ENCODE results near the gene CNIH2. TPM values are rescaled to one million over a fixed set of nuclear protein-coding genes. Genes with fewer than 3 reads are reported as not detected.
A peak's percentile ranks its signal among the peaks of the same experiment; 100 is the strongest.

The CNIH2 gene
- total and polyA plus RNA-seq, 9 of the 15 experiments (the other 6 are each of a cell fraction or from before 2014, with no cell fraction given): 0.26 to 0.89 (median 0.40) TPM; not detected in 4

DNA sequence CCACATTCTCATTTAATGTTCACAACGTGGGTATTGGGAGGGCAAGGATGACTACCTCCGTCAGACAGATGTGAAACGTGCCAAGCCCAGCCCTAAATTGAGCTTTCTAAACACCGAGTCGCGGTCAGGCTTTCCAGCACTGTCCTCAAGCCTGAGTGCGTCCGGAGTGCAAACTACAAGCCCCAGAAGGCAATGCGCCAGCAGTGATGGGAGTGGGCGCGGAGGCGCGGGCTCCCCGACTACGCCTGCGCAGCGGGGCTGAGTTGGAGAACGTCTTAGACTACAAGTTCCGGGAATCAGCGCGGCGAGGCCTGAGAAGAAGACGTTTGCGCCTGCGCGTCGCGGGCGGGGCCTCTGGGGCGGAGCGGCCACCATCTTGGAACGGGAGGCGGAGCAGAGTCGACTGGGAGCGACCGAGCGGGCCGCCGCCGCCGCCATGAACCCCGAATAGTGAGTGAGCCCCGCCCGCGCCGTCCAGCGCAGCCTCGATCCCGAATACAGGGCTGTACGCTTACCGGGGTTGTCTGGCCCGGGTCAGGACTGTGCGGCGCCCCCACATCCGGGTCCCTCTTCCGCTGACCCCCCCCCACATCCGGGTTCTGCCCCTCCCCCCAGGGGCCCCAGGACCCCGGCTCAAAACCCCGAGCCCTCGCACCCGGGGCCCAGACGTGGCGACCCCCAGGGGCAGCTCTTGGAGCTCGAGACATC lies 9.6 kb upstream of the CNIH2 start, which contains the start of gene RAB1B (continued):
- TF ChIP-seq, protein P1, sequence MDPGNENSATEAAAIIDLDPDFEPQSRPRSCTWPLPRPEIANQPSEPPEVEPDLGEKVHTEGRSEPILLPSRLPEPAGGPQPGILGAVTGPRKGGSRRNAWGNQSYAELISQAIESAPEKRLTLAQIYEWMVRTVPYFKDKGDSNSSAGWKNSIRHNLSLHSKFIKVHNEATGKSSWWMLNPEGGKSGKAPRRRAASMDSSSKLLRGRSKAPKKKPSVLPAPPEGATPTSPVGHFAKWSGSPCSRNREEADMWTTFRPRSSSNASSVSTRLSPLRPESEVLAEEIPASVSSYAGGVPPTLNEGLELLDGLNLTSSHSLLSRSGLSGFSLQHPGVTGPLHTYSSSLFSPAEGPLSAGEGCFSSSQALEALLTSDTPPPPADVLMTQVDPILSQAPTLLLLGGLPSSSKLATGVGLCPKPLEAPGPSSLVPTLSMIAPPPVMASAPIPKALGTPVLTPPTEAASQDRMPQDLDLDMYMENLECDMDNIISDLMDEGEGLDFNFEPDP (CRISPR knock-in tag; IDR thresholded peaks at IDR 0.05): no peak
- TF ChIP-seq ZNF586 (CRISPR knock-in tag; conservative IDR thresholded peaks at IDR 0.05): no peak
- no peak for TF ChIP-seq ZNF134 (CRISPR knock-in tag; conservative IDR thresholded peaks at IDR 0.05)
- no peak for TF ChIP-seq C11orf30 (IDR thresholded peaks at IDR 0.05; ENCODE audit: low read depth)
- no peak for TF ChIP-seq BRCA1 (IDR thresholded peaks at IDR 0.05)
- no peak for TF ChIP-seq BRCA1 (CRISPR knock-in tag; IDR thresholded peaks at IDR 0.05)
- peak; percentile 71 for TF ChIP-seq E2F8 (IDR thresholded peaks at IDR 0.05; ENCODE audit: low read depth, partially characterized antibody)
- TF ChIP-seq NR2F6 (CRISPR knock-in tag; IDR thresholded peaks at IDR 0.05): no peak
- no peak for TF ChIP-seq NCOA1 (IDR thresholded peaks at IDR 0.05; ENCODE audit: low read depth)
- TF ChIP-seq, protein P2, sequence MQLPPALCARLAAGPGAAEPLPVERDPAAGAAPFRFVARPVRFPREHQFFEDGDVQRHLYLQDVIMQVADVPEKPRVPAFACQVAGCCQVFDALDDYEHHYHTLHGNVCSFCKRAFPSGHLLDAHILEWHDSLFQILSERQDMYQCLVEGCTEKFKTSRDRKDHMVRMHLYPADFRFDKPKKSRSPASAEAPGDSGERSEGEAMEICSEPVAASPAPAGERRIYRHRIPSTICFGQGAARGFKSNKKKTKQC (CRISPR knock-in tag; IDR thresholded peaks at IDR 0.05): peak; percentile 1; the same call in 1 of the 2 replicates
- TF ChIP-seq FIP1L1 (IDR thresholded peaks at IDR 0.05; ENCODE audit: low read depth, low read length, poor library complexity, severe bottlenecking): peak; percentile 55
- TF ChIP-seq EHMT2 (IDR thresholded peaks at IDR 0.05): no peak
- no peak for TF ChIP-seq ZNF699 (CRISPR knock-in tag; IDR thresholded peaks at IDR 0.05; ENCODE audit: insufficient replicate concordance)
- TF ChIP-seq BRD9 (IDR thresholded peaks at IDR 0.05; ENCODE audit: low read depth, partially characterized antibody): no peak
- TF ChIP-seq, protein P3, sequence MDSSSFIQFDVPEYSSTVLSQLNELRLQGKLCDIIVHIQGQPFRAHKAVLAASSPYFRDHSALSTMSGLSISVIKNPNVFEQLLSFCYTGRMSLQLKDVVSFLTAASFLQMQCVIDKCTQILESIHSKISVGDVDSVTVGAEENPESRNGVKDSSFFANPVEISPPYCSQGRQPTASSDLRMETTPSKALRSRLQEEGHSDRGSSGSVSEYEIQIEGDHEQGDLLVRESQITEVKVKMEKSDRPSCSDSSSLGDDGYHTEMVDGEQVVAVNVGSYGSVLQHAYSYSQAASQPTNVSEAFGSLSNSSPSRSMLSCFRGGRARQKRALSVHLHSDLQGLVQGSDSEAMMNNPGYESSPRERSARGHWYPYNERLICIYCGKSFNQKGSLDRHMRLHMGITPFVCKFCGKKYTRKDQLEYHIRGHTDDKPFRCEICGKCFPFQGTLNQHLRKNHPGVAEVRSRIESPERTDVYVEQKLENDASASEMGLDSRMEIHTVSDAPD (CRISPR knock-in tag; IDR thresholded peaks at IDR 0.05): no peak
- no peak for TF ChIP-seq CBFA2T3 (IDR thresholded peaks at IDR 0.05)
- no peak for TF ChIP-seq ZNF707 (CRISPR knock-in tag; conservative IDR thresholded peaks at IDR 0.05)
- TF ChIP-seq, protein P4, sequence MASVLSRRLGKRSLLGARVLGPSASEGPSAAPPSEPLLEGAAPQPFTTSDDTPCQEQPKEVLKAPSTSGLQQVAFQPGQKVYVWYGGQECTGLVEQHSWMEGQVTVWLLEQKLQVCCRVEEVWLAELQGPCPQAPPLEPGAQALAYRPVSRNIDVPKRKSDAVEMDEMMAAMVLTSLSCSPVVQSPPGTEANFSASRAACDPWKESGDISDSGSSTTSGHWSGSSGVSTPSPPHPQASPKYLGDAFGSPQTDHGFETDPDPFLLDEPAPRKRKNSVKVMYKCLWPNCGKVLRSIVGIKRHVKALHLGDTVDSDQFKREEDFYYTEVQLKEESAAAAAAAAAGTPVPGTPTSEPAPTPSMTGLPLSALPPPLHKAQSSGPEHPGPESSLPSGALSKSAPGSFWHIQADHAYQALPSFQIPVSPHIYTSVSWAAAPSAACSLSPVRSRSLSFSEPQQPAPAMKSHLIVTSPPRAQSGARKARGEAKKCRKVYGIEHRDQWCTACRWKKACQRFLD (CRISPR knock-in tag; IDR thresholded peaks at IDR 0.05): no peak
- TF ChIP-seq, protein P5, sequence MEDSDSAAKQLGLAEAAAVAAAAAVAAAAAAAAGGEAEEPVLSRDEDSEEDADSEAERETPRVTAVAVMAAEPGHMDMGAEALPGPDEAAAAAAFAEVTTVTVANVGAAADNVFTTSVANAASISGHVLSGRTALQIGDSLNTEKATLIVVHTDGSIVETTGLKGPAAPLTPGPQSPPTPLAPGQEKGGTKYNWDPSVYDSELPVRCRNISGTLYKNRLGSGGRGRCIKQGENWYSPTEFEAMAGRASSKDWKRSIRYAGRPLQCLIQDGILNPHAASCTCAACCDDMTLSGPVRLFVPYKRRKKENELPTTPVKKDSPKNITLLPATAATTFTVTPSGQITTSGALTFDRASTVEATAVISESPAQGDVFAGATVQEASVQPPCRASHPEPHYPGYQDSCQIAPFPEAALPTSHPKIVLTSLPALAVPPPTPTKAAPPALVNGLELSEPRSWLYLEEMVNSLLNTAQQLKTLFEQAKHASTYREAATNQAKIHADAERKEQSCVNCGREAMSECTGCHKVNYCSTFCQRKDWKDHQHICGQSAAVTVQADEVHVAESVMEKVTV (CRISPR knock-in tag; IDR thresholded peaks at IDR 0.05): no peak
- TF ChIP-seq RBM15 (IDR thresholded peaks at IDR 0.05; ENCODE audit: insufficient read depth, low read length): no peak

Data from K562 (cell line).